ENCODE data around the gene TBC1D22A. TPM values are rescaled to one million over a fixed set of nuclear protein-coding genes. Genes with fewer than 3 reads are reported as not detected.

Gene TBC1D22A
- polyA plus RNA-seq, 1 donor (not counting 4 experiments of a cell fraction or from before 2014, with no cell fraction given): 20.9 TPM

GRCh38 chr22:47022475-47022874 is 260.0 kb downstream of the TBC1D22A start:
- Histone ChIP-seq H3K9me3 (ENCODE audit: control insufficient read depth, low read depth, low read length) (no peaks in the 10 kb centered on the region), H2AFZ (ENCODE audit: control insufficient read depth, low read length) (no peak overlapping the region), H3K4me2 (ENCODE audit: control insufficient read depth, extremely low read depth, insufficient read depth, low read depth, low read length) (no peak overlapping the region), H3K4me3 (ENCODE audit: control insufficient read depth in 2 of 3, extremely low read depth in 1 of 3, insufficient read depth in 2 of 3, low read depth in 1 of 3, low read length in 3 of 3) (no peak overlapping the region), H3K9ac (ENCODE audit: control insufficient read depth, extremely low read depth, insufficient read depth, low read length) (no peak overlapping the region), H3K36me3 (ENCODE audit: control insufficient read depth in 2 of 2, extremely low read depth in 1 of 2, insufficient read depth in 2 of 2, low read length in 2 of 2) (peaks cover 0 to 4% of the 10 kb centered on the region in 2 experiments), H3K27ac (ENCODE audit: control insufficient read depth, insufficient read depth, low read length) (no peak overlapping the region), H3K79me2 (ENCODE audit: control insufficient read depth, insufficient read depth, low read length) (no peaks in the 10 kb centered on the region), H3K9me1 (ENCODE audit: control insufficient read depth, extremely low read depth, insufficient read depth, low read length) (no peaks in the 10 kb centered on the region), H4K20me1 (ENCODE audit: control insufficient read depth, extremely low read depth, insufficient read depth, low read length) (no peaks in the 10 kb centered on the region), H3K27me3 (ENCODE audit: control insufficient read depth, extremely low read depth, insufficient read depth, low read length) (no peaks in the 10 kb centered on the region), H3K4me1 (ENCODE audit: control insufficient read depth, extremely low read depth, insufficient read depth, low read length) (peaks cover 5% of the 10 kb centered on the region)
- dilution Hi-C loops (cut with MboI; ENCODE audit: extremely low pct_ligation_motif_present, low sequenced_read_pairs): no loop called here
- FAIRE-seq (no peak), DNase-seq (ENCODE audit: low read depth, low spot score) (no peak)
- TF ChIP-seq EZH2 (IDR thresholded peaks at IDR 0.05; ENCODE audit: low read length) (no peak), CTCF (optimal IDR thresholded peaks at IDR 0.05 in 1 of 3, IDR thresholded peaks at IDR 0.05 in 1 of 3, conservative IDR thresholded peaks at IDR 0.05 in 1 of 3; ENCODE audit: extremely low read depth in 1 of 3, insufficient read depth in 2 of 3, low read length in 3 of 3) (no peak)

GRCh38 chr22:47023871-47024270 is 261.4 kb downstream of the TBC1D22A start:
- Histone ChIP-seq H3K4me2 (ENCODE audit: control insufficient read depth, extremely low read depth, insufficient read depth, low read depth, low read length) (no peak overlapping the region), H3K27ac (ENCODE audit: control insufficient read depth, insufficient read depth, low read length) (no peak overlapping the region), H3K4me1 (ENCODE audit: control insufficient read depth, extremely low read depth, insufficient read depth, low read length) (peaks cover 5% of the 10 kb centered on the region), H3K9ac (ENCODE audit: control insufficient read depth, extremely low read depth, insufficient read depth, low read length) (no peak overlapping the region), H3K36me3 (ENCODE audit: control insufficient read depth in 2 of 2, extremely low read depth in 1 of 2, insufficient read depth in 2 of 2, low read length in 2 of 2) (peaks cover 0 to 4% of the 10 kb centered on the region in 2 experiments), H3K9me3 (ENCODE audit: control insufficient read depth, low read depth, low read length) (no peaks in the 10 kb centered on the region), H4K20me1 (ENCODE audit: control insufficient read depth, extremely low read depth, insufficient read depth, low read length) (no peaks in the 10 kb centered on the region), H3K9me1 (ENCODE audit: control insufficient read depth, extremely low read depth, insufficient read depth, low read length) (no peaks in the 10 kb centered on the region), H3K4me3 (ENCODE audit: control insufficient read depth in 2 of 3, extremely low read depth in 1 of 3, insufficient read depth in 2 of 3, low read depth in 1 of 3, low read length in 3 of 3) (no peak overlapping the region), H2AFZ (ENCODE audit: control insufficient read depth, low read length) (no peak overlapping the region), H3K27me3 (ENCODE audit: control insufficient read depth, extremely low read depth, insufficient read depth, low read length) (no peaks in the 10 kb centered on the region), H3K79me2 (ENCODE audit: control insufficient read depth, insufficient read depth, low read length) (no peaks in the 10 kb centered on the region)
- dilution Hi-C loops (cut with MboI; ENCODE audit: extremely low pct_ligation_motif_present, low sequenced_read_pairs): no loop called here
- DNase-seq (ENCODE audit: low read depth, low spot score): no peak
- FAIRE-seq: no peak
- TF ChIP-seq CTCF (optimal IDR thresholded peaks at IDR 0.05 in 1 of 3, IDR thresholded peaks at IDR 0.05 in 1 of 3, conservative IDR thresholded peaks at IDR 0.05 in 1 of 3; ENCODE audit: extremely low read depth in 1 of 3, insufficient read depth in 2 of 3, low read length in 3 of 3): no peak
- TF ChIP-seq EZH2 (IDR thresholded peaks at IDR 0.05; ENCODE audit: low read length): no peak

All from keratinocyte (primary cell).